HCT116 (cell line): ENCODE results near the gene MYO7B. TPM values are rescaled to one million over a fixed set of nuclear protein-coding genes. Genes with fewer than 3 reads are reported as not detected.

Experiments
- ATAC-seq: fragments of 200-7000 bp; cut with Tn5 transposase; 2 replicates; pipeline ENCODE4 v1.9.1; 2020; ENCODE audit warnings: mild to moderate bottlenecking, moderate library complexity
- BruUV-seq: library from RNA; stranded (reverse); fragments of 400-500 nt; replicated peaks from 2 replicates; lab custom pipeline; 2021; lab: Mats Ljungman, UMichigan
- CTCF ChIA-PET: fragments of 300-600 bp; sonication (Branson Sonifier 250); formaldehyde crosslinking; loops from one replicate; lab custom pipeline; 2021; ENCODE audit warnings: antibody characterized with exemption; lab: Charles Lee
- POLR2A ChIA-PET: fragments of 300-600, 350-600 bp; sonication (Branson Sonifier 250); formaldehyde crosslinking; loops from one replicate; lab custom pipeline; 2021; ENCODE audit warnings: antibody characterized with exemption; lab: Charles Lee
- RAD21 ChIA-PET, 2 experiments: fragments of 300-600 bp; sonication (Branson Sonifier 250); formaldehyde crosslinking; loops; one replicate each; lab custom pipeline; 2023; ENCODE audit warnings: low total read pairs in 2 of 2; ENCODE audit not compliant: uncharacterized antibody in 2 of 2, unreplicated experiment in 2 of 2, low non-redundant PET in 1 of 2; lab: Charles Lee
- DNase-seq: peaks from one replicate; pipeline ENCODE4 v3.0.0-alpha.2; 2010; ENCODE audit warnings: low read depth, low spot score
- H2AFZ ChIP-seq: fragments of 200-600 bp; shearing (Covaris generic), sonication (generic); 2 replicates; pipeline ENCODE4 v1.6.1; 2017; ENCODE audit warnings: low read depth, mixed run types, mixed read lengths, antibody characterized with exemption, low read length; ENCODE audit not compliant: poor library complexity, severe bottlenecking
- H3K27ac ChIP-seq: 2 replicates; pipeline ENCODE4 v1.5.1; 2012; ENCODE audit warnings: low read depth, low read length
- H3K27me3 ChIP-seq: fragments of 200-600 bp; sonication (generic); 2 replicates; pipeline ENCODE4 v1.6.1; 2016; ENCODE audit warnings: mixed run types, low read length, mixed read lengths; ENCODE audit not compliant: insufficient read depth
- H3K36me3 ChIP-seq, 2 experiments: fragments of 200-500 bp in 1 of 2; fragments of 200-600 bp in 1 of 2; sonication (Bioruptor generic) in 1 of 2; sonication (generic) in 1 of 2; 2 replicates each; pipeline versions ENCODE4 v1.5.1 to v1.6.1; 2014 to 2016; ENCODE audit warnings: low read length in 2 of 2, inconsistent platforms in 1 of 2, mixed read lengths in 1 of 2, mixed run types in 1 of 2; ENCODE audit not compliant: insufficient read depth in 2 of 2, control insufficient read depth in 1 of 2
- H3K4me1 ChIP-seq, 2 experiments: fragments of 200-600 bp in 1 of 2; sonication (generic) in 1 of 2; 2 replicates each; pipeline versions ENCODE4 v1.5.1 to v1.6.1; 2012 to 2017; ENCODE audit warnings: low read length in 2 of 2, inconsistent platforms in 1 of 2, mild to moderate bottlenecking in 1 of 2, mixed read lengths in 1 of 2, mixed run types in 1 of 2, moderate library complexity in 1 of 2; ENCODE audit not compliant: insufficient read depth in 2 of 2, control insufficient read depth in 1 of 2
- H3K4me2 ChIP-seq: fragments of 200-600 bp; sonication (generic); 2 replicates; pipeline ENCODE4 v1.6.1; 2017; ENCODE audit warnings: mixed run types, low read length, mixed read lengths
- H3K4me3 ChIP-seq, 2 experiments: fragments of 200-600 bp in 1 of 2; sonication (generic) in 1 of 2; replicated peaks in 1 of 2; 2 replicates each; pipeline ENCODE4 v1.5.1; 2011 to 2016; ENCODE audit warnings: low read length in 2 of 2, control low read depth in 1 of 2, low read depth in 1 of 2, mild to moderate bottlenecking in 1 of 2, mixed read lengths in 1 of 2, mixed run types in 1 of 2
- H3K79me2 ChIP-seq: fragments of 200-600 bp; sonication (generic); 2 replicates; pipeline ENCODE4 v1.6.1; 2017; ENCODE audit warnings: mild to moderate bottlenecking, mixed run types, low read length, moderate library complexity, mixed read lengths; ENCODE audit not compliant: insufficient read depth
- H3K9ac ChIP-seq: fragments of 200-600 bp; sonication (generic); 2 replicates; pipeline ENCODE4 v1.6.1; 2016; ENCODE audit warnings: low read length, mixed read lengths
- H3K9me2 ChIP-seq: fragments of 200-600 bp; sonication (generic), shearing (Covaris generic); 2 replicates; pipeline ENCODE4 v1.6.1; 2017; ENCODE audit warnings: mixed run types, mild to moderate bottlenecking, moderate library complexity; ENCODE audit not compliant: insufficient read depth
- H3K9me3 ChIP-seq, 2 experiments: fragments of 200-500 bp in 1 of 2; fragments of 200-600 bp in 1 of 2; sonication (Bioruptor generic) in 1 of 2; sonication (generic) in 1 of 2; 2 replicates each; pipeline ENCODE4 v1.6.1; 2014 to 2017; ENCODE audit warnings: low read length in 2 of 2, mixed read lengths in 2 of 2, inconsistent platforms in 1 of 2, low read depth in 1 of 2, mild to moderate bottlenecking in 1 of 2, mixed run types in 1 of 2, moderate library complexity in 1 of 2; ENCODE audit not compliant: control insufficient read depth in 1 of 2, insufficient read depth in 1 of 2
- H4K20me1 ChIP-seq: fragments of 200-600 bp; sonication (generic), shearing (Covaris generic); 2 replicates; pipeline ENCODE4 v1.6.1; 2017; ENCODE audit warnings: mixed run types, mild to moderate bottlenecking, moderate library complexity; ENCODE audit not compliant: insufficient read depth
- JUND ChIP-seq: IDR thresholded peaks from 2 replicates; pipeline ENCODE4 v1.6.1; 2012
- MAX ChIP-seq: IDR thresholded peaks from 2 replicates; pipeline ENCODE4 v1.6.1; 2012
- ZFX ChIP-seq: fragments of 450-650 bp; IDR thresholded peaks from 2 replicates; pipeline ENCODE4 v1.6.1; 2017
- intact Hi-C: fragments of 100-400 bp; cut with micrococcal nuclease; formaldehyde crosslinking; loops from 2 replicates; pipeline ENCODE4 v1.10.0; 2022
- total RNA-seq: library from RNA; stranded (reverse); gene quantifications from one replicate; pipeline ENCODE4 v1.2.1, GENCODE V29; 2021; ENCODE audit not compliant: unreplicated experiment
- TF ChIP-seq, protein P1 (sequence below), 3 experiments: fragments of 200-600 bp in 1 of 3; sonication (generic) in 1 of 3; IDR thresholded peaks in 2 of 3; conservative IDR thresholded peaks in 1 of 3; 2 replicates each; pipeline ENCODE4 v1.5.1; 2012 to 2017; ENCODE audit warnings: low read depth in 2 of 3, low read length in 2 of 3, antibody characterized with exemption in 1 of 3, borderline replicate concordance in 1 of 3, control low read depth in 1 of 3, mild to moderate bottlenecking in 1 of 3, mixed read lengths in 1 of 3, mixed run types in 1 of 3, moderate library complexity in 1 of 3; ENCODE audit not compliant: insufficient read depth in 1 of 3

Gene MYO7B
- total RNA-seq, 1 experiment from 2014 or later = 0.07 TPM

DNA sequence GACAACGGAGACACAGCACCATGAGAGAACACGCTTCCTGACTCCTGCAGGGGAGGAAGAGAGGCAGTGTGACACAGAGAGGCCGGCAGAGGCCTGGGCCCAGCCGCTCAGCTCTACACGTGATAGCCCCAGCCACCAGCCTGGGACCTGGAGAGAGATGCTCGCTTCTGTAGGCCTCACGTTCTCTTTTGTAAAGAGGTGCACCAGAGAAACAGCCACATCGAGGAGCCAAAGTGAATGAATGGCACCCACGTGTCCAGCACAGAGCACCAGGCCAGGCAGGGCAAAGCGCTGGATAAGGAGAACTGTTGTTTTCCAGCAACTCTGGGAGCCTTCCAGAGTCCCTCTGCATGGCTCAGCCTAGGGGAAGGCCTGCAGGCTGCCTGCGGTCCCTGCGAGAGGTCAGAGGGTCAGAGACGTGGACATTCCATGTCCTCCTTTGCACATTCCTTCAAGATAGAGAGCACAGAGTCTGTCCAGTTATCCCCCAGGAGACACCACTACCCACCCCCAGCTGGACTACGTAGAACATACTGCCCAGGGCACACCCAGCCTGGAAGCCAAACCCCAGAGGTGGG is 125.7 kb downstream of the MYO7B start:
- Histone ChIP-seq H3K9me2 (no peaks in the 10 kb centered on the region), H3K4me1 (peaks cover 0 to 8% of the 10 kb centered on the region in 2 experiments; a peak in 1 of 4 replicates), H3K9ac (no peak overlapping the region), H2AFZ (no peak overlapping the region), H4K20me1 (no peaks in the 10 kb centered on the region), H3K4me2 (no peak overlapping the region), H3K9me3 (no peaks in the 10 kb centered on the region; a peak in 1 of 4 replicates), H3K36me3 (no peaks in the 10 kb centered on the region), H3K27ac (no peak overlapping the region), H3K27me3 (no peaks in the 10 kb centered on the region), H3K4me3 (no peak overlapping the region)
- no peak for DNase-seq
- RAD21 ChIA-PET = no interaction called here
- no TSS peak for BruUV-seq
- intact Hi-C loops = no loop called here
- TF ChIP-seq JUND (no peak), MAX (no peak)
- TF ChIP-seq, all 23 proteins: peak for 0
- POLR2A ChIA-PET = no interaction called here
- ATAC-seq = no peak
- CTCF ChIA-PET = no interaction called here
- no peaks in the 10 kb centered on the region for H3K79me2 ChIP-seq

DNA sequence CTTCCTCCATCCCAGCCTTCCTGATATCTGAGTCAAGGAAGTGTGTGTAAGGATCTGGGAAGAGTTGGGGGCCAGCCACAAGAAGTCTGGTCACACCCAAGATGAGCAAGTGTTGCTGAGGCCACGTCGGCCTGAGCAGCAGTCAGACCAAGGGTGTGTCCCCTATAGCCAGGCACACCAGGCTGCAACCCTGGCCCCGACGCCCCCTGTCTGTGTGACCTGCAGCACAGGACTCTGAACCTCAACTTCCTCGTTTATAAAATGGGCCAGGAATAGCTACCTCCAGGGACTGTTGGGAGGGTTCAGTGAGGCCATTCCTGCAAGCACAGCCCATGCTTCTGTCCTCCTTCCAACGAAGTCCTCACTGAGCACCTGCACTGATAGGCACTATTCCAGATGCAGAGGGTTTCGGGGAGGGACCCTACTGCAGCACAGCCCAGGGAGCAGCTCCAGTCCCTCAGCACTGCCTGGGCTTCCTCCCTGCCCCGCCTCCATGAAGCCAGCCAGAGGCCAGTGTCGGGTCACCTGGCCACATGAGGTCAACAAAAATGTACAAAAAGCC is 126.5 kb downstream of the MYO7B start:
- no peaks in the 10 kb centered on the region for H4K20me1 ChIP-seq

More for the DNA sequence above, 126.5 kb downstream of the MYO7B start:
- Histone ChIP-seq H3K4me3 (no peak overlapping the region), H3K4me2 (no peak overlapping the region), H2AFZ (no peak overlapping the region), H3K27me3 (no peaks in the 10 kb centered on the region), H3K79me2 (no peaks in the 10 kb centered on the region), H3K27ac (no peak overlapping the region), H3K9me2 (no peaks in the 10 kb centered on the region), H3K4me1 (peaks cover 0 to 8% of the 10 kb centered on the region in 2 experiments; a peak in 1 of 4 replicates), H3K36me3 (no peaks in the 10 kb centered on the region), H3K9ac (no peak overlapping the region), H3K9me3 (no peaks in the 10 kb centered on the region; a peak in 1 of 4 replicates)
- DNase-seq (no peak), ATAC-seq (peak; percentile 53; the same call in 1 of the 2 replicates)
- BruUV-seq = no TSS peak
- ChIA-PET RAD21 (no interaction called here), POLR2A (no interaction called here), CTCF (no interaction called here)
- intact Hi-C loops = no loop called here
- TF ChIP-seq ZFX = no peak
- TF ChIP-seq, protein P1, sequence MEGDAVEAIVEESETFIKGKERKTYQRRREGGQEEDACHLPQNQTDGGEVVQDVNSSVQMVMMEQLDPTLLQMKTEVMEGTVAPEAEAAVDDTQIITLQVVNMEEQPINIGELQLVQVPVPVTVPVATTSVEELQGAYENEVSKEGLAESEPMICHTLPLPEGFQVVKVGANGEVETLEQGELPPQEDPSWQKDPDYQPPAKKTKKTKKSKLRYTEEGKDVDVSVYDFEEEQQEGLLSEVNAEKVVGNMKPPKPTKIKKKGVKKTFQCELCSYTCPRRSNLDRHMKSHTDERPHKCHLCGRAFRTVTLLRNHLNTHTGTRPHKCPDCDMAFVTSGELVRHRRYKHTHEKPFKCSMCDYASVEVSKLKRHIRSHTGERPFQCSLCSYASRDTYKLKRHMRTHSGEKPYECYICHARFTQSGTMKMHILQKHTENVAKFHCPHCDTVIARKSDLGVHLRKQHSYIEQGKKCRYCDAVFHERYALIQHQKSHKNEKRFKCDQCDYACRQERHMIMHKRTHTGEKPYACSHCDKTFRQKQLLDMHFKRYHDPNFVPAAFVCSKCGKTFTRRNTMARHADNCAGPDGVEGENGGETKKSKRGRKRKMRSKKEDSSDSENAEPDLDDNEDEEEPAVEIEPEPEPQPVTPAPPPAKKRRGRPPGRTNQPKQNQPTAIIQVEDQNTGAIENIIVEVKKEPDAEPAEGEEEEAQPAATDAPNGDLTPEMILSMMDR (IDR thresholded peaks at IDR 0.05 in 2 of 3, conservative IDR thresholded peaks at IDR 0.05 in 1 of 3; ENCODE audit: borderline replicate concordance in 1 of 3, insufficient read depth in 1 of 3, low read depth in 2 of 3, low read length in 2 of 3) = 0 out of 6 replicates have a peak, but pooled peaks of 1 of the 3 experiments have one; percentile 9
